NCI-H2227 (cell line): ENCODE measurements around the gene EHF.

Source experiments
- DNase-seq: peaks from one replicate; lab custom pipeline; 2025; ENCODE audit not compliant: unreplicated experiment; lab: John Stamatoyannopoulos, UW

The EHF gene

GRCh38 chr11:34623463-34623862, 2.6 kb downstream of the EHF start:
- no peak for DNase-seq

GRCh38 chr11:34624069-34624468, 3.2 kb downstream of the EHF start:
- DNase-seq: no peak

DNA sequence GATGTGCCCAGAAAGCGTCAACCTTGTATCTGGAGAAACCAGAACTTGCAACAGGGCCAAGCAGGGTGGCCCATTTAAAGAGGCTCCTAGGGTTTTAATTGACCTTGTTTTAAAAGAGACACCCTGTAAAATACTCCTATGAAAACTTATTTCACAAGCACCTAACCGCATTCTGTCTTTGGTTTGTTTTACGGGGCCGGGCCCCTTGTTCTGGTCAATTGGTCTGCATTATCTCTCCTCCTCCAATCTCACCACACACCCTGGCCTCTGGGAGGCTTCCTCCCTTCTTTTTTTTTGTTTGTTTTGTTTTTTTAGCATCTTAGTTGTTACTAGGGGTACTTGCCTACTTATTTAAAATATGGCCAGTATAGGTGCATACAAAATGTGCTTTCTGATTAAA, 4.7 kb downstream of the EHF start:
- DNase-seq: no peak

- DNase-seq: no peak
Measured at GRCh38 chr11:34626393-34626792, 5.5 kb downstream of the EHF start.

GRCh38 chr11:34627197-34627596, 6.3 kb downstream of the EHF start:
- DNase-seq: no peak

DNA sequence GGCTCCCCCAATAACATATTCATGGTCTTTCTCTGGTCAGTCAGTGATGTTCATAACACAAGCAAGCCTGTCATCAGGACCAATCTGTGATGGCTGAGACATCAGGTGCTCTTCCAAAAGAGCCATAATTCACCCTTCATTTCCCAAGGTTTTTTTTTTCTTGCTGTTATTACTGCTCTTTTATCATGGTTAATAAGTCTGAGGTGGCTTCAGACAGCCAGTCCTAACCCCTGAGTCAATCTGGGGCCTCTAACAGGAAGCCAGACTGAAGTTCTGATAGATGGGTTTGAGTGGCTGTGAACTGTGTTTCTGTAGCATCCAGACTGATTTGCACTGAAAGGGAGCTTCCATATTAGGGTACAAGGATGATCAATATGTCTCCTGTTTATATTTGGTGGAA, 8.8 kb downstream of the EHF start:
- no peak for DNase-seq

DNA sequence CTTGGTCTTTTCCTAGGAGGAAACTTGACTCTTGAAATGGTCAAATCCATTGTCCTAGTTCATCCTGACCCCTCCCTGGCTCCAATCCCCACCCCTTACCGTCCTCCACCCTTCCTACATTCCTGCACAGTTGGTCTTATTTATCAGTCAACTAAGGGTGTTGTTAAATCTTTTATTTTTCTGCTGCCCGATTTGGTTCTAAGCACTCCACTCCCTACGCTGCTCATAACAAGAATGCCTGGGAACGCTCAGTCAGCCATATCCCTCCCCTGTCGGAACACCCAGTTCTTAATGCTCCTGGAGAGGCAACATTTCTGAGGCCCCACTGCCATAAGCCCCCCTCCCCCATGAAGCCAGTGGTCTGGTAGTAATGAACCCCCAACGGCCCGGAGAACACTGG, 9.7 kb downstream of the EHF start:
- no peak for DNase-seq

GRCh38 chr11:34631297-34631696, 10.4 kb downstream of the EHF start:
- no peak for DNase-seq

GRCh38 chr11:34631737-34632104, 10.8 kb downstream of the EHF start:
- DNase-seq: no peak

- DNase-seq: no peak
Measured at GRCh38 chr11:34632105-34632791, 11.4 kb downstream of the EHF start.

GRCh38 chr11:34633640-34633989, 12.7 kb downstream of the EHF start:
- DNase-seq: no peak

- no peak for DNase-seq
Measured at GRCh38 chr11:34633990-34634693, 13.2 kb downstream of the EHF start.

DNA sequence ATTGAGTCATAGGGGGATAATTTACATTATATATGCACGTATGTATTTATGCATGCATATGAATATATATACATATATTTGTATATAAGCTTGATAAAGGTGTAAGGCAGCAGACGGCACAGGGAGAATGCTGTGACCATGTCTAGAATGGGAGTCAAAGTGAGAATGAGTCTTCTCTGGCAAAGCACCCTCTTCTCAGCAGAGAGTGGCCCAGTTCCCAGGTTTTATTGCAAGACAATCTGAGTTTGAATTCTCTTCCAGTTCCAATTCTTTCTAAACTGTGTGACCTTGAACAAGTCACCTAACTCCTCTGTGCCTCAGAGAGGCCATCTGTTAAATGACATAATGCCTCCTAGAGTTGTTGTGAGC, 13.8 kb downstream of the EHF start:
- no peak for DNase-seq

DNA sequence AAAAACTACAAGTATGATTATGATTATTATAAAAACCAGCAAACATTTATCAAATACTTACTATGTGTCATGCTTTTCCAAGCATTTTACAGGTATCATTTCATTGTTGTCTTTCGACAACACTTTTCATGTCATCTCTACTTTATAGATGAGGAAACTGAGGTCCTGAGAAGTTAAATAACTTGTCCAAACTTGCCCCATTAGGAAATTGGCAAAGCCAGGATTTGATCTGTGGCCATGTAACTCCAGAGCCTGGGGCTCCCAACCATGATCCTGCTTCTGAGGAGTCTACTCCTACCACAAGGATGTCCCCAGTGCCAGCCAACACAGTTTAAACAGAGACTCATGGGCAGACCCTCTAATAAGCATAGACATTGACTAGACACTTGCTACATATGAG, 15.2 kb downstream of the EHF start:
- DNase-seq: no peak

- no peak for DNase-seq
Measured at GRCh38 chr11:34637303-34637702, 16.4 kb downstream of the EHF start.

DNA sequence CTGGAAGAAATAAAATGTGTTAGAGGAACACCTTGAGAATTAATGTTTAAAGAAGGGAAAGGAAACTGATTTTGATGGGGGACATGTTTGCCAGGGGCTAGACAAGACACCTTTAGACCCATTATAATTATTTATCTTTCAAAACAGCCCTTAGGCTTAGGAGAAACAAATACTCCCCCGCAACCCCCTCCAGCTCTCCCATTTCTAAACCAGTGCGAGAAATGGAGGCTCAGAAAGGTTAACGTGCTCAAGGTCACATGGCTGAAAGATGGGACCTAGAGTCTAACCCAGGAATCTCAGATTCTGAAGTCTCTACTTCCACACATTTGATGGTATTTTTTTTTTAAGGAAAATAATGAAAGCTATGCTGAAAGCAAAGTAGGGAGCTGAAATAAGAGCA, 18.0 kb downstream of the EHF start:
- DNase-seq: no peak

- DNase-seq: no peak
Measured at GRCh38 chr11:34639545-34639944, 18.7 kb downstream of the EHF start.

- no peak for DNase-seq
Measured at GRCh38 chr11:34640050-34640923, 19.4 kb downstream of the EHF start.

- DNase-seq: no peak
Measured at GRCh38 chr11:34640924-34641275, 20.0 kb downstream of the EHF start.

GRCh38 chr11:34641456-34641855, 20.6 kb downstream of the EHF start:
- DNase-seq: no peak

DNA sequence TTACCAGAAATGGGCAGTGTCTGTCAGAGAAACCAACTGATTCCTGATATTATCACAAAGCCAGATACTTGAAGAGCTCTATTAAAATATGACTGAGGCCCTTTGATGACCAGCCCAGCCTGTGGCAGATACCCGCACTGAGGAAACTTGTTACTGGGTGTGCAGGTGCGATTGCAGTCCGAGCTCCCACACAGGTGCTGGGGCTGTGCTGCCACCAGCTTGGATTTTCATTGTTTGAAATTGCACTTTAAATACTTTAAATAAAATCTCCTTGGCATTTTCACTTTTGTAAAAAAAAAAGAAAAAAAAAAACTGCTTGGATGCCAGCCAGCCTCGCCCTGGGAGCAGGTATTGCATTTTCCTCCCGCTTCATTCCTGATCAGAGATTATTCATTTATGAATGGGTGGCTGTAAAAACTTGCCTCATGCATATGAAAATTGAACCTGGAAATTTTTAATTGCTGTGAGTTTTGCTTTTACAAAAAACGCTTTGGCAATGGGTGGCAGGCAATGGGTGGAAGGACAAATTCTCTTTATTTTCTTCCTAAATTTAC, 21.2 kb downstream of the EHF start:
- no peak for DNase-seq

DNA sequence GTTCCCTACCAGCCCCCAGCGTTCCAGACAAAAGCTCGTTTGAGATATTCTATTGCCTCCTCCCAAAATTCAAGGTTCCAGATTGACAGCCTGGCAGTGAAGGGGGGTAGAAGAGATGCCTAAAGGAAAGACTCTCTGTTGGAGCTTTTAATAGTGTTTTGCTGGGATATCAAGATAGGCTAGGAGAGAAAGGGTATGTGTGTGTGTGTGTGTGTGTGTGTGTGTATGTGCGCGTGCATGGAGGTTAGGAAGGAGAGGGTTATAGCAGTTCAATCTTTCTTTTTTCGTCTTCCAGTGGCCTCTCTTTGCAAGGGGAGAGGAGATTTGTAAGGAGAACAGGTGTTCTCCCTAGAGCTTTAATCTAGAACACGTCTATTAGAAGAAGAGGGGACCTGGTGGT, 22.0 kb downstream of the EHF start:
- DNase-seq: no peak
